ENCODE measurements around the gene DOC2B.

DNA sequence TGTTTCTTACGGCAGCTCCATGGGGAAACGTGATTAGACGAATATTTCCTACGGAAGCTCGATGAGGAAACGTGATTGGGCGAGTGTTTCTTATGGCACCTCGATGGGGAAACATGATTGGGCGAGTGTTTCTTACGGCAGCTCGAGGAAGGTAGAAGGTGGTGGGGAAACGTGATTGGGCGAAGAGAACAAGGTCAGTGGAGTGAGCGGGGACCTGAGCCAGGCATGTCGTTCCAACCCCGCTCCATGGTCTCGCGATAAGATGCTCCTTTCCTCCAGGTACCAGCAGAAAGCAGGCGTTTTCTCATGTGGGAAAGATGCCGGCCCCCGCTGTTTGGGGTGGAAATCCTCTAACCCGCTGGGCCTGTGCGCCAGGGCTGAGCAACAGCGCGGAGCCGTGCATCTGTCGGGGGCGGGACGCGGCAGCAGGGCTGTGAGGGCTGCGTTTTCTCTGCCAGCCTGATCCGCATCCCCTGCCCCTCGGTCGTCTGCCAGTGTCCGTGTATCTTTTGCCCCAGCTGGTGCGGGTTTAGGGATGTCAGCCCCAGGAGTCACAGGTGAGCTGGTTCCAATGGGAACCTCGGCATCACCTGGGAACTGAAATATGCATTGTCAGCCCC lies 25.6 kb upstream of the DOC2B start:
- no peak for TF ChIP-seq TCF7L2 (IDR thresholded peaks at IDR 0.05; ENCODE audit: borderline replicate concordance, extremely low read depth, insufficient read depth, insufficient read length)
- no peak for TF ChIP-seq POLR2AphosphoS5 (IDR thresholded peaks at IDR 0.05; ENCODE audit: low read depth, low read length)
- no peak for TF ChIP-seq POLR2A (IDR thresholded peaks at IDR 0.05; ENCODE audit: borderline replicate concordance, extremely low read depth, insufficient read depth, insufficient read length)
- TF ChIP-seq, protein P1, sequence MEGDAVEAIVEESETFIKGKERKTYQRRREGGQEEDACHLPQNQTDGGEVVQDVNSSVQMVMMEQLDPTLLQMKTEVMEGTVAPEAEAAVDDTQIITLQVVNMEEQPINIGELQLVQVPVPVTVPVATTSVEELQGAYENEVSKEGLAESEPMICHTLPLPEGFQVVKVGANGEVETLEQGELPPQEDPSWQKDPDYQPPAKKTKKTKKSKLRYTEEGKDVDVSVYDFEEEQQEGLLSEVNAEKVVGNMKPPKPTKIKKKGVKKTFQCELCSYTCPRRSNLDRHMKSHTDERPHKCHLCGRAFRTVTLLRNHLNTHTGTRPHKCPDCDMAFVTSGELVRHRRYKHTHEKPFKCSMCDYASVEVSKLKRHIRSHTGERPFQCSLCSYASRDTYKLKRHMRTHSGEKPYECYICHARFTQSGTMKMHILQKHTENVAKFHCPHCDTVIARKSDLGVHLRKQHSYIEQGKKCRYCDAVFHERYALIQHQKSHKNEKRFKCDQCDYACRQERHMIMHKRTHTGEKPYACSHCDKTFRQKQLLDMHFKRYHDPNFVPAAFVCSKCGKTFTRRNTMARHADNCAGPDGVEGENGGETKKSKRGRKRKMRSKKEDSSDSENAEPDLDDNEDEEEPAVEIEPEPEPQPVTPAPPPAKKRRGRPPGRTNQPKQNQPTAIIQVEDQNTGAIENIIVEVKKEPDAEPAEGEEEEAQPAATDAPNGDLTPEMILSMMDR (IDR thresholded peaks at IDR 0.05 in 2 of 3, conservative IDR thresholded peaks at IDR 0.05 in 1 of 3; ENCODE audit: borderline replicate concordance in 1 of 3, insufficient read depth in 1 of 3, low read depth in 2 of 3, low read length in 2 of 3), result no peak
- TF ChIP-seq, protein P2, sequence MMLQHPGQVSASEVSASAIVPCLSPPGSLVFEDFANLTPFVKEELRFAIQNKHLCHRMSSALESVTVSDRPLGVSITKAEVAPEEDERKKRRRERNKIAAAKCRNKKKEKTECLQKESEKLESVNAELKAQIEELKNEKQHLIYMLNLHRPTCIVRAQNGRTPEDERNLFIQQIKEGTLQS (IDR thresholded peaks at IDR 0.05), result no peak
- TF ChIP-seq CEBPB (IDR thresholded peaks at IDR 0.05; ENCODE audit: low read depth), result no peak
- TF ChIP-seq, protein P3, sequence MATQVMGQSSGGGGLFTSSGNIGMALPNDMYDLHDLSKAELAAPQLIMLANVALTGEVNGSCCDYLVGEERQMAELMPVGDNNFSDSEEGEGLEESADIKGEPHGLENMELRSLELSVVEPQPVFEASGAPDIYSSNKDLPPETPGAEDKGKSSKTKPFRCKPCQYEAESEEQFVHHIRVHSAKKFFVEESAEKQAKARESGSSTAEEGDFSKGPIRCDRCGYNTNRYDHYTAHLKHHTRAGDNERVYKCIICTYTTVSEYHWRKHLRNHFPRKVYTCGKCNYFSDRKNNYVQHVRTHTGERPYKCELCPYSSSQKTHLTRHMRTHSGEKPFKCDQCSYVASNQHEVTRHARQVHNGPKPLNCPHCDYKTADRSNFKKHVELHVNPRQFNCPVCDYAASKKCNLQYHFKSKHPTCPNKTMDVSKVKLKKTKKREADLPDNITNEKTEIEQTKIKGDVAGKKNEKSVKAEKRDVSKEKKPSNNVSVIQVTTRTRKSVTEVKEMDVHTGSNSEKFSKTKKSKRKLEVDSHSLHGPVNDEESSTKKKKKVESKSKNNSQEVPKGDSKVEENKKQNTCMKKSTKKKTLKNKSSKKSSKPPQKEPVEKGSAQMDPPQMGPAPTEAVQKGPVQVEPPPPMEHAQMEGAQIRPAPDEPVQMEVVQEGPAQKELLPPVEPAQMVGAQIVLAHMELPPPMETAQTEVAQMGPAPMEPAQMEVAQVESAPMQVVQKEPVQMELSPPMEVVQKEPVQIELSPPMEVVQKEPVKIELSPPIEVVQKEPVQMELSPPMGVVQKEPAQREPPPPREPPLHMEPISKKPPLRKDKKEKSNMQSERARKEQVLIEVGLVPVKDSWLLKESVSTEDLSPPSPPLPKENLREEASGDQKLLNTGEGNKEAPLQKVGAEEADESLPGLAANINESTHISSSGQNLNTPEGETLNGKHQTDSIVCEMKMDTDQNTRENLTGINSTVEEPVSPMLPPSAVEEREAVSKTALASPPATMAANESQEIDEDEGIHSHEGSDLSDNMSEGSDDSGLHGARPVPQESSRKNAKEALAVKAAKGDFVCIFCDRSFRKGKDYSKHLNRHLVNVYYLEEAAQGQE (IDR thresholded peaks at IDR 0.05; ENCODE audit: low read depth), result no peak
- TF ChIP-seq EZH2 (IDR thresholded peaks at IDR 0.05), result no peak
- TF ChIP-seq ZFX (IDR thresholded peaks at IDR 0.05), result no peak
- no peak for TF ChIP-seq FOSL1 (IDR thresholded peaks at IDR 0.05; ENCODE audit: low read depth)
- TF ChIP-seq EZH2phosphoT487 (IDR thresholded peaks at IDR 0.05; ENCODE audit: borderline replicate concordance), result no peak
- no peak for TF ChIP-seq JUND (IDR thresholded peaks at IDR 0.05)
- TF ChIP-seq RAD21 (IDR thresholded peaks at IDR 0.05; ENCODE audit: low read depth), result no peak

All from HCT116 (cell line).